ENCODE measurements around the gene CRYZL1. TPM values are rescaled to one million over a fixed set of nuclear protein-coding genes. Genes with fewer than 3 reads are reported as not detected.

The CRYZL1 gene
- total and polyA plus RNA-seq, 3 experiments from 2014 or later = 30.6 to 34.9 (median 31.1) TPM

DNA sequence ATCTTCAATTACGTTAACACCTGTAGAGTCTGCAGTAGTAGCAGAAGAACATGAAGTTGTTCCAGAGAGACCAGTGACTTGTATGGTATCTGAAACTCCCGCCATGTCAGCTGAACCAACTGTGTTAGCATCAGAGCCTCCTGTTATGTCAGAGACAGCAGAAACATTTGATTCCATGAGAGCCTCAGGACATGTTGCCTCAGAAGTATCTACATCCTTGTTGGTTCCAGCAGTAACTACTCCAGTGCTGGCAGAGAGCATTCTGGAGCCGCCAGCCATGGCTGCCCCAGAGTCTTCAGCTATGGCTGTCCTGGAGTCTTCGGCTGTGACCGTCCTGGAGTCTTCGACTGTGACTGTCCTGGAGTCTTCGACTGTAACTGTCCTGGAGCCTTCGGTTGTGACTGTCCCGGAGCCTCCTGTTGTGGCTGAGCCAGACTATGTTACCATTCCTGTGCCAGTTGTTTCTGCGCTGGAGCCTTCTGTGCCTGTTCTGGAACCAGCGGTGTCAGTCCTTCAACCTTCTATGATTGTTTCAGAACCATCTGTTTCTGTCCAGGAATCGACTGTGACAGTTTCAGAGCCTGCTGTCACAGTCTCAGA is 88.4 kb downstream of the CRYZL1 start:
- H3K27ac ChIP-seq (ENCODE audit: low read depth, low read length) = no peak overlapping the region
- Mint-ChIP-seq H3K9me3 (no peaks in the 10 kb centered on the region), H3K27ac (peak overlapping the region in 2 of 8 donors; percentile 33 to 75), H3K27me3 (no peaks in the 10 kb centered on the region), H3K4me3 (peak overlapping the region in 1 of 7 donors; percentile 9), H3K4me1 (peaks cover 53 to 76% (median 70%) of the 10 kb centered on the region in 3 donors), H3K36me3 (peaks cover 23 to 93% (median 34%) of the 10 kb centered on the region in 3 donors)
- DNase-seq = no peak
- H3K4me3 ChIP-seq (ENCODE audit: low read length) = no peak overlapping the region
- peaks cover 20% of the 10 kb centered on the region for H3K4me1 ChIP-seq (ENCODE audit: insufficient read depth, low read length)
- peaks cover 63% of the 10 kb centered on the region for H3K36me3 ChIP-seq (ENCODE audit: insufficient read depth, low read length)
- CTCF ChIA-PET = no interaction called here
- POLR2A ChIA-PET = no interaction called here
- no peaks in the 10 kb centered on the region for H3K9me3 ChIP-seq (ENCODE audit: low read length)
- H3K27me3 ChIP-seq (ENCODE audit: insufficient read depth, low read length, poor library complexity, severe bottlenecking) = no peaks in the 10 kb centered on the region

DNA sequence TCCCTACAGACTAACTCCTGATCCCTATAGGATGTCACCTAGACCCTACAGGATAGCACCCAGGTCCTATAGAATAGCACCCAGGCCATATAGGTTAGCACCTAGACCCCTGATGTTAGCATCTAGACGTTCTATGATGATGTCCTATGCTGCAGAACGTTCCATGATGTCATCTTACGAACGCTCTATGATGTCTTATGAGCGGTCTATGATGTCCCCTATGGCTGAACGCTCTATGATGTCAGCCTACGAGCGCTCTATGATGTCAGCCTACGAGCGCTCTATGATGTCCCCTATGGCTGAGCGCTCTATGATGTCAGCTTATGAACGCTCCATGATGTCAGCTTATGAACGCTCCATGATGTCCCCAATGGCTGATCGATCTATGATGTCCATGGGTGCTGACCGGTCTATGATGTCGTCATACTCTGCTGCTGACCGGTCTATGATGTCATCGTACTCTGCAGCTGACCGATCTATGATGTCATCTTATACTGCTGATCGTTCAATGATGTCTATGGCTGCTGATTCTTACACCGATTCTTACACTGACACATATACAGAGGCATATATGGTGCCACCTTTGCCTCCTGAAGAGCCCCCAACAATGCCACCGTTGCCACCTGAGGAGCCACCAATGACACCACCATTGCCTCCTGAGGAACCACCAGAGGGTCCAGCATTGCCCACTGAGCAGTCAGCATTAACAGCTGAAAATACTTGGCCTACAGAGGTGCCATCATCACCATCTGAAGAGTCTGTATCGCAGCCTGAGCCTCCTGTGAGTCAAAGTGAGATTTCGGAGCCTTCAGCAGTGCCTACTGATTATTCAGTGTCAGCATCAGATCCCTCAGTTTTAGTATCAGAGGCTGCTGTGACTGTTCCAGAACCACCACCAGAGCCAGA is 89.2 kb downstream of the CRYZL1 start:
- Mint-ChIP-seq H3K4me1 (peaks cover 51 to 69% (median 66%) of the 10 kb centered on the region in 3 donors), H3K4me3 (peak overlapping the region in 2 of 7 donors; percentile 4 to 9), H3K36me3 (peaks cover 16 to 91% (median 32%) of the 10 kb centered on the region in 3 donors), H3K27ac (peak overlapping the region in 2 of 8 donors; percentile 23 to 75), H3K27me3 (no peaks in the 10 kb centered on the region), H3K9me3 (no peaks in the 10 kb centered on the region)
- Histone ChIP-seq H3K9me3 (ENCODE audit: low read length) (no peaks in the 10 kb centered on the region), H3K27me3 (ENCODE audit: insufficient read depth, low read length, poor library complexity, severe bottlenecking) (no peaks in the 10 kb centered on the region), H3K4me1 (ENCODE audit: insufficient read depth, low read length) (peaks cover 20% of the 10 kb centered on the region), H3K4me3 (ENCODE audit: low read length) (no peak overlapping the region), H3K36me3 (ENCODE audit: insufficient read depth, low read length) (peaks cover 57% of the 10 kb centered on the region), H3K27ac (ENCODE audit: low read depth, low read length) (no peak overlapping the region)
- no peak for DNase-seq
- POLR2A ChIA-PET = no interaction called here
- CTCF ChIA-PET = no interaction called here

DNA sequence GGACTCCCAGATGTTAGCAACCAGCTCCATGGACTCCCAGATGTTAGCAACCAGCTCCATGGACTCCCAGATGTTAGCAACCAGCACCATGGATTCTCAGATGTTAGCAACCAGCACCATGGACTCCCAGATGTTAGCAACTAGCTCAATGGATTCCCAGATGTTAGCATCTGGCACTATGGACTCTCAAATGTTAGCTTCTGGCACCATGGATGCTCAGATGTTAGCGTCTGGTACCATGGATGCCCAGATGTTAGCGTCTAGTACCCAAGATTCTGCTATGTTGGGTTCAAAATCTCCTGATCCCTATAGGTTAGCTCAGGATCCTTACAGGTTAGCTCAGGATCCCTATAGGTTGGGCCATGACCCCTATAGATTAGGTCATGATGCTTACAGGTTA is 89.9 kb downstream of the CRYZL1 start:
- Mint-ChIP-seq H3K4me3 (no peak overlapping the region), H3K27ac (peak overlapping the region in 1 of 8 donors; percentile 23), H3K36me3 (peaks cover 14 to 89% (median 32%) of the 10 kb centered on the region in 3 donors), H3K27me3 (no peaks in the 10 kb centered on the region), H3K9me3 (no peaks in the 10 kb centered on the region), H3K4me1 (peaks cover 52 to 67% (median 60%) of the 10 kb centered on the region in 3 donors)
- ChIA-PET CTCF (interaction anchor here (0.9 to 1.0 kb wide), 2 partner anchors 8 to 32 kb away, joined by 4 read pairs; partner anchors contain the start of gene SON), POLR2A (interaction anchor here (1.0 kb wide), 1 partner anchor 9 kb away, joined by 5 read pairs; the partner anchor contains the start of gene SON)
- Histone ChIP-seq H3K27ac (ENCODE audit: low read depth, low read length) (no peak overlapping the region), H3K4me3 (ENCODE audit: low read length) (no peak overlapping the region), H3K36me3 (ENCODE audit: insufficient read depth, low read length) (peaks cover 61% of the 10 kb centered on the region), H3K4me1 (ENCODE audit: insufficient read depth, low read length) (peaks cover 20% of the 10 kb centered on the region), H3K27me3 (ENCODE audit: insufficient read depth, low read length, poor library complexity, severe bottlenecking) (no peaks in the 10 kb centered on the region), H3K9me3 (ENCODE audit: low read length) (no peaks in the 10 kb centered on the region)
- DNase-seq = no peak

DNA sequence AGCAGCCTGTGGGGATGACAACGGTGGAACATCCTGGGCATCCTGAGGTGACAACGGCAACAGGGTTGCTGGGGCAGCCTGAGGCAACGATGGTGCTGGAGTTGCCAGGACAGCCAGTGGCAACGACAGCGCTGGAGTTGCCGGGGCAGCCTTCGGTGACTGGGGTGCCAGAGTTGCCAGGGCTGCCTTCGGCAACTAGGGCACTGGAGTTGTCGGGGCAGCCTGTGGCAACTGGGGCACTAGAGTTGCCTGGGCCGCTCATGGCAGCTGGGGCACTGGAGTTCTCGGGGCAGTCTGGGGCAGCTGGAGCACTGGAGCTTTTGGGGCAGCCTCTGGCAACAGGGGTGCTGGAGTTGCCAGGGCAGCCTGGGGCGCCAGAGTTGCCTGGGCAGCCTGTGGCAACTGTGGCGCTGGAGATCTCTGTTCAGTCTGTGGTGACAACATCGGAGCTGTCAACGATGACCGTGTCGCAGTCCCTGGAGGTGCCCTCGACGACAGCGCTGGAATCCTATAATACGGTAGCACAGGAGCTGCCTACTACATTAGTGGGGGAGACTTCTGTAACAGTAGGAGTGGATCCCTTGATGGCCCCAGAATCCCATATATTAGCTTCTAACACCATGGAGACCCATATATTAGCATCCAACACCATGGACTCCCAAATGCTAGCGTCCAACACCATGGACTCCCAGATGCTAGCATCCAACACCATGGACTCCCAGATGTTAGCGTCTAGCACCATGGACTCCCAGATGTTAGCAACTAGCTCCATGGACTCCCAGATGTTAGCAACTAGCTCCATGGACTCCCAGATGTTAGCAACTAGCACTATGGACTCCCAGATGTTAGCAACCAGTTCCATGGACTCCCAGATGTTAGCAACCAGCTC is 90.5 kb downstream of the CRYZL1 start:
- peaks cover 61% of the 10 kb centered on the region for H3K36me3 ChIP-seq (ENCODE audit: insufficient read depth, low read length)
- CTCF ChIA-PET = interaction anchor here (0.9 to 1.0 kb wide), 2 partner anchors 8 to 33 kb away, joined by 4 read pairs; partner anchors contain the start of gene SON
- POLR2A ChIA-PET = interaction anchor here (1.0 kb wide), 1 partner anchor 8 kb away, joined by 5 read pairs; the partner anchor contains the start of gene SON
- no peak overlapping the region for H3K27ac ChIP-seq (ENCODE audit: low read depth, low read length)
- no peaks in the 10 kb centered on the region for H3K27me3 ChIP-seq (ENCODE audit: insufficient read depth, low read length, poor library complexity, severe bottlenecking)
- H3K9me3 ChIP-seq (ENCODE audit: low read length) = no peaks in the 10 kb centered on the region
- peaks cover 48 to 65% (median 57%) of the 10 kb centered on the region in 3 donors for H3K4me1 Mint-ChIP-seq
- H3K36me3 Mint-ChIP-seq = peaks cover 14 to 84% (median 30%) of the 10 kb centered on the region in 3 donors
- DNase-seq = no peak
- H3K27me3 Mint-ChIP-seq = no peaks in the 10 kb centered on the region
- H3K4me3 Mint-ChIP-seq = no peak overlapping the region
- H3K4me1 ChIP-seq (ENCODE audit: insufficient read depth, low read length) = peaks cover 20% of the 10 kb centered on the region
- H3K4me3 ChIP-seq (ENCODE audit: low read length) = no peak overlapping the region
- H3K27ac Mint-ChIP-seq = no peak overlapping the region
- H3K9me3 Mint-ChIP-seq = no peaks in the 10 kb centered on the region

DNA sequence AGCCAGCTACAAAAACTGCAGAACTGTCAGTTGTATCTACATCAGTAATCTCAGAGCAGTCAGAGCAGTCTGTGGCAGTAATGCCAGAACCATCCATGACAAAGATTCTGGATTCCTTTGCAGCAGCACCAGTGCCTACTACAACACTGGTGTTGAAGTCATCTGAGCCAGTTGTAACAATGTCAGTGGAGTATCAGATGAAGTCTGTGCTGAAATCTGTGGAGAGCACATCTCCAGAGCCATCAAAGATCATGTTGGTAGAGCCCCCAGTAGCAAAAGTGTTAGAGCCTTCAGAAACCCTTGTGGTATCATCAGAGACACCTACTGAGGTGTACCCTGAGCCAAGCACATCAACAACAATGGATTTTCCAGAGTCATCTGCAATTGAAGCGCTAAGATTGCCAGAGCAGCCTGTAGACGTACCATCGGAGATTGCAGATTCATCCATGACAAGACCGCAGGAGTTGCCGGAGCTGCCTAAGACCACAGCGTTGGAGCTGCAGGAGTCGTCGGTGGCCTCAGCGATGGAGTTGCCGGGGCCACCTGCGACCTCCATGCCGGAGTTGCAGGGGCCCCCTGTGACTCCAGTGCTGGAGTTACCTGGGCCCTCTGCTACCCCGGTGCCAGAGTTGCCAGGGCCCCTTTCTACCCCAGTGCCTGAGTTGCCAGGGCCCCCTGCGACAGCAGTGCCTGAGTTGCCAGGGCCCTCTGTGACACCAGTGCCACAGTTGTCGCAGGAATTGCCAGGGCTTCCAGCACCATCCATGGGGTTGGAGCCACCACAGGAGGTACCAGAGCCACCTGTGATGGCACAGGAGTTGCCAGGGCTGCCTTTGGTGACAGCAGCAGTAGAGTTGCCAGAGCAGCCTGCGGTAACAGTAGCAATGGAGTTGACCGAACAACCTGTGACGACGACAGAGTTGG is 91.4 kb downstream of the CRYZL1 start:
- CTCF ChIA-PET = no interaction called here
- POLR2A ChIA-PET = no interaction called here
- H3K4me1 Mint-ChIP-seq = peaks cover 49 to 65% (median 57%) of the 10 kb centered on the region in 3 donors

DNA sequence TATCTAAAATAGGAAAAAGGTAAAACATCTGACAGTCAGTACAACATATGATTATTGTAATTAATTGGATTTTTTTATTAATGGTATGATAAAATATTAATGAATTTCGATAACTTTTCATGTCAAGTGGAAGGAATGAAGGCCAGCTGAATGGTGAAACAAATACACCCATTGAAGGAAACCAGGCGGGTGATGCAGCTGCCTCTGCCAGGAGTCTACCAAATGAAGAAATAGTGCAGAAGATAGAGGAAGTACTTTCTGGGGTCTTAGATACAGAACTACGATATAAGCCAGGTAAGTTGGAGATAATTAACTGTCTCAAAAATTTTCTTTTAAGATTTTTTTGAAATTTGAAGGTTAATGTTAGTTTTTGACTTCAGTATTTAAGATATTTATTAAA is 95.5 kb downstream of the CRYZL1 start:
- Mint-ChIP-seq H3K4me3 (peak overlapping the region in 6 of 7 donors; percentile 26 to 96 (median 47)), H3K27ac (peak overlapping the region in 3 of 8 donors; percentile 25 to 37 (median 33)), H3K36me3 (peaks cover 0 to 65% (median 13%) of the 10 kb centered on the region in 3 donors), H3K27me3 (peaks cover 0 to 2% of the 10 kb centered on the region in 2 donors), H3K4me1 (peaks cover 56 to 60% (median 58%) of the 10 kb centered on the region in 3 donors), H3K9me3 (no peaks in the 10 kb centered on the region)
- ChIA-PET POLR2A (no interaction called here), CTCF (no interaction called here)
- Histone ChIP-seq H3K27ac (ENCODE audit: low read depth, low read length) (no peak overlapping the region), H3K27me3 (ENCODE audit: insufficient read depth, low read length, poor library complexity, severe bottlenecking) (no peaks in the 10 kb centered on the region), H3K36me3 (ENCODE audit: insufficient read depth, low read length) (peaks cover 25% of the 10 kb centered on the region), H3K4me1 (ENCODE audit: insufficient read depth, low read length) (peaks cover 28% of the 10 kb centered on the region), H3K4me3 (ENCODE audit: low read length) (no peak overlapping the region), H3K9me3 (ENCODE audit: low read length) (no peaks in the 10 kb centered on the region)
- DNase-seq = no peak

More for the DNA sequence above, 91.4 kb downstream of the CRYZL1 start:
- H3K36me3 ChIP-seq (ENCODE audit: insufficient read depth, low read length) = peaks cover 61% of the 10 kb centered on the region
- no peak overlapping the region for H3K27ac ChIP-seq (ENCODE audit: low read depth, low read length)
- H3K9me3 ChIP-seq (ENCODE audit: low read length) = no peaks in the 10 kb centered on the region
- DNase-seq = no peak
- Mint-ChIP-seq H3K27me3 (no peaks in the 10 kb centered on the region), H3K9me3 (no peaks in the 10 kb centered on the region), H3K4me3 (no peak overlapping the region), H3K27ac (no peak overlapping the region), H3K36me3 (peaks cover 14 to 76% (median 28%) of the 10 kb centered on the region in 3 donors)
- H3K27me3 ChIP-seq (ENCODE audit: insufficient read depth, low read length, poor library complexity, severe bottlenecking) = no peaks in the 10 kb centered on the region
- H3K4me1 ChIP-seq (ENCODE audit: insufficient read depth, low read length) = peaks cover 22% of the 10 kb centered on the region
- H3K4me3 ChIP-seq (ENCODE audit: low read length) = no peak overlapping the region
